NCI-H2227 (cell line): ENCODE measurements around the gene MATN1.
"Not testable (repeated sequence)": the region's sequence is repeated elsewhere in the genome, so short reads cannot be mapped to it uniquely, and the experiment has no call there.

Experiments
- DNase-seq: peaks from one replicate; lab custom pipeline; 2025; ENCODE audit not compliant: unreplicated experiment; lab: John Stamatoyannopoulos, UW

The MATN1 gene

GRCh38 chr1:30723331-30723755, at the start of gene MATN1:
TSS of gene MATN1 (minus strand) at chr1:30723585. CDS start at chr1:30723551, 34 bp downstream.
- DNase-seq, result no peak

- DNase-seq, result no peak
Measured at GRCh38 chr1:30771005-30771404, 47.6 kb upstream of the MATN1 start.

GRCh38 chr1:30770150-30770549, 46.8 kb upstream of the MATN1 start:
- no peak for DNase-seq

GRCh38 chr1:30768830-30769718, 45.7 kb upstream of the MATN1 start:
- DNase-seq, result no peak

- no peak for DNase-seq
Measured at GRCh38 chr1:30768159-30768829, 44.9 kb upstream of the MATN1 start.

- DNase-seq, result not testable (repeated sequence)
Measured at GRCh38 chr1:30766948-30767347, 43.6 kb upstream of the MATN1 start.

- DNase-seq, result no peak
Measured at GRCh38 chr1:30765556-30766434, 42.4 kb upstream of the MATN1 start.

- DNase-seq, result no peak
Measured at GRCh38 chr1:30764939-30765555, 41.7 kb upstream of the MATN1 start.

- DNase-seq, result no peak
Measured at GRCh38 chr1:30764396-30764795, 41.0 kb upstream of the MATN1 start.

GRCh38 chr1:30763651-30764248, 40.4 kb upstream of the MATN1 start:
- no peak for DNase-seq

- no peak for DNase-seq
Measured at GRCh38 chr1:30762930-30763650, 39.7 kb upstream of the MATN1 start.

GRCh38 chr1:30762152-30762929, 39.0 kb upstream of the MATN1 start:
- DNase-seq, result no peak

GRCh38 chr1:30761381-30762151, 38.2 kb upstream of the MATN1 start:
- DNase-seq, result no peak

GRCh38 chr1:30760596-30761324, 37.4 kb upstream of the MATN1 start:
- DNase-seq, result no peak

GRCh38 chr1:30759718-30760281, 36.4 kb upstream of the MATN1 start:
- no peak for DNase-seq

- no peak for DNase-seq
Measured at GRCh38 chr1:30758785-30759380, 35.5 kb upstream of the MATN1 start.
